CD4-positive, alpha-beta T cell treated with Interleukin-12 subunit alpha and Interleukin-12 subunit beta, for 1 hour (primary cell): Measurements from ENCODE around the gene PPARG.

Experiments used
- DNase-seq: peaks from one replicate; pipeline ENCODE4 v3.0.0-alpha.2; 2020

PPARG gene

GRCh38 chr3:12345584-12346494, 57.0 kb downstream of the PPARG start:
- DNase-seq: no peak

DNA sequence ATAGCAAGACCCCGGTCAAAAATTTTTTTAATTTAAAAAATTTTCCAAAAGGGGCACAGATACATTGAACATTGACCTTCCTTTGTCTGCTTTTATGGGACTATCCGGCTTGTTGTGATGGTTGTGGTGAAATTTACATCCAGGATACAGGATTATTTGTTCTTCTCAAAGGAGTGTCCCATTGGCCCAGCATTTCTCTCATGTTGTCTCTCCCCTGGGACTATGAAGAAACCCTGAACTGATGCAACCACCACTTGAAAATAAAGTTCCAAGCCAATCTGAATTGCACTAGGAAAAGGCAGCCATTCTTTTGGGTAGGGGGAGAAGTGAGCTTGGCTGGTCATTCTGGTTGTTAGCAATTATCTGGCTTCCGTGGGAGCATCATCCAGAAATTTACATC, 58.4 kb downstream of the PPARG start:
- DNase-seq: no peak

DNA sequence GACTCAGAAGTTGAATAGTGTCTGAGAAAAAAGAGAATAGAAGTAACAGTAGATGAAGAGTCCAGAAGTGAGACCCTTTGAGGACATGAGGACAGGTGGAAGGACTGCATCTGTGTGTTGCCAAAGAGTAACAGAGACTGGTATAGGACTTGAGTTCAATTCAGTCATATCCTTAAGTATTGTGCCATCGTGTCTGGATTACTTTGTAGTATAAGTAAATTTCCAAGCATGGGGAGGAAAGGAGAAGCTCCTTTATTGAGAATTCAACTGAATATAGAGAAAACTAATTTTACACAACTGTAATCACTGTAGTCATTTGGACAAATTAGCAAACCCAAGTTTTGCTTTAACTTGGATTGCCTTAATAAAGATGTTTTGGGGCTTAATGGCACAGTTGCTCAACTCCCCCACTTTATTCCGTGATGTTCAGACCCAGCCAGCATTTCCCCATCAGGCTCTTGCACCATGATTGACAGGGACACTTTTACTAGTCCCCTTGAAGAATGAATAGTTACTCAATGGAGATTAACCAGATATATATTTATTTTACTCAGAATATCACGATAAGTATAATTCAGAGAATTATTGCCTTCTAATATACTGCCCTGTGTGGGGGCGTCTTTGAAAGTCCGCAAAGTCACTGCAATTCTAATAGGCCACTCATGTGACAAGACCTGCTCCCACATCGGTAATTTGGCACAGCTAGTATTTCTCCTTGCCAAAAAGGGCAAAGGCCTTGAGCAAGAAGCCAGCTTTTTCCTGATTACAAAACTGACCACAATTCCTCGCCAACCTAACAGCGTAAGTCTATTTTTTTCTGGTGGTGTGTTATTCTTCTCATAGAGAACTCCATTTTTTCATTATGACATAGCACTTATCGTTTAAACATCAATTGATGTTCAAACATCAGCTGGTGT, 61.3 kb downstream of the PPARG start:
- DNase-seq: no peak

GRCh38 chr3:12351145-12351544, 62.3 kb downstream of the PPARG start:
- no peak for DNase-seq

- DNase-seq: no peak
Measured at GRCh38 chr3:12352253-12352652, 63.4 kb downstream of the PPARG start.

GRCh38 chr3:12352755-12353154, 63.9 kb downstream of the PPARG start:
- no peak for DNase-seq

DNA sequence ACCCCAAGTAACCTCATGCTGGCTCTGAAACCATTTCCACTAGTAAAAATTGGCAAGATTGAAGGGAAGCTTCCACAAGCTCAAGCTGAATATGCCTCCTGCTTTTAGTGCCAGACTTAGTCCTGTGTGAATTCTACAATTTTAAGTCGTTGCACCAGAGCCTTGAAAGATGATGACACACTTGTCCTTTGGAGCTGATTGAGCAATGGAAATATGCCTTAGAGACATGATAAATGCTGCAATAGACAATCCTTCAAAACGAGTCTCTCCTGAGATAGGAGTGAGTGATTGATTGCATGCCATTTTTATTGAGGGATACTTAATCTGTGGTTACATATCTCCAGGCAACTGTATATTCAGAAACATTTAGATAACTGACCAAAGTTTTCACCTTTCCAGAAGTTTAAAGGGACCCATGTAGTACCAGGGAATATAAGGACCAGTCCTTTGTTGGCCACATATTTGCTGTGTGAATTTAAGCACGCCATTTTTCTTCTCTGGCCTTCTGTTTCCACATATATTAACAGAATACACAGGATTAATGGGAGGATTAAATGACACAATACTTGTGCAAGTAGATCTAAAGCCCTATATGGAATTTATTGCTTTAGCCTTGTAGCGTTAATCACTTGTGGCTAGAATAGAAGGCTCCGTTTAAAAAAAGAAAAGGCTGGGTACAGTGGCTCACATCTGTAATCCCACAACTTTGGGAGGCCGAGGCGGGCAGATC, 65.1 kb downstream of the PPARG start:
- DNase-seq: no peak

GRCh38 chr3:12356175-12356574, 67.3 kb downstream of the PPARG start:
- DNase-seq: no peak

DNA sequence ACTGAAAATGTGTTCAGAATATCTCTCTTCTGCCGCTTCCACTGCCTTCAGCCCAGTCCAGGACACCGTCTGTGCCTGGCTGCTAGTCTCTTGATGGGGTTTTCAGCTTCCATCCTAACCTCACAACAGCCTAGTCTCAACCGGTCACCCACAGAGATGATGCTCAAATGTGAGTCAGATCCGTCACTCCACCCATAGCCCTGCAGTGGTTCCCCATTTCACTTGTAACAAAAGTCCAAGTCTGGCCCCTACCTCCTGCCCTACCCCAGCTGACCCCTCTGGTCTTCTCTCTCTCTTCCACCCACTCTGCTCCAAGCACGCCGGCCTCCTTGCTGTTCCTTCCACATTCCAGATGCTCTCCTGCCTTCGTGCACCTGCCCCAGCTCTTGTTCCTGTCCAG, 68.1 kb downstream of the PPARG start:
- no peak for DNase-seq

- DNase-seq: no peak
Measured at GRCh38 chr3:12357456-12357855, 68.6 kb downstream of the PPARG start.

DNA sequence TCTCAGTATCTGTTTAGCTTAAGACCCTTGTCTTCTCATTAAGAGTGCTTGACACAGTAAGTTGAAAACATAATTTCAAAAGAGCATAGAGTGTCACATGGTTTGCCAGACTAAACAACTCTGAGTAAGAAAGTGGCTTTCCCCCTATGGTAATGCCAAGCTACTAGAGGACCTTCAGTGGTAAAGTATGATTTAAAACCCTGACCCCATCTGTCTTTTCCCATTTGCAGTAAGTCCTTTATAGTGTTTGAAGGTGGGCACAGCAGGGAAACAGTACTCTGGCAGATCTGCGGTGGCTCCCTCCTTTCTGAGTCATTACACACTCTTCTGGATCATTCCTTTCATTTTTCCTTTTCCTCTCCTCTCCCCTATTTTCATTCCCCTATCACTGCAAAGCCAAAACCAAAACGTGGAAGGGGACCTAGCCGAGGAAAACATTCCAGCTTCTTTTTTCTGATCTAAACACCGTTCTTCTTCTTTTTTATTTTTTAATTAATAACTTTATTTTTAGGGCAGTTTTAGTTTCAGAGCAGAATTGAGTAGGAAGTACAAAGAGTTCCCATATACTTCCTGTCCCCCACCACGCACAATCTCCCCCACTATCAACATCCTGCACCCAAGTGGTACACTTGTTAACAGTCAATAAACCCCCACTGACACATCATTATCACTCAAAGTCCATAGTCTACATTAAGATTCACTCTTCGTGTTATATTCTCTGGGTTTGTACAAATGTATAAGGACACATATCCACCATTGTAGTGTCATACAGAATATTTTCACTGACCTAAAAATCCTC, 74.7 kb downstream of the PPARG start:
- DNase-seq: no peak

- no peak for DNase-seq
Measured at GRCh38 chr3:12367346-12367745, 78.5 kb downstream of the PPARG start.

GRCh38 chr3:12369029-12369428, 80.2 kb downstream of the PPARG start:
- DNase-seq: no peak

- no peak for DNase-seq
Measured at GRCh38 chr3:12369598-12369997, 80.7 kb downstream of the PPARG start.

DNA sequence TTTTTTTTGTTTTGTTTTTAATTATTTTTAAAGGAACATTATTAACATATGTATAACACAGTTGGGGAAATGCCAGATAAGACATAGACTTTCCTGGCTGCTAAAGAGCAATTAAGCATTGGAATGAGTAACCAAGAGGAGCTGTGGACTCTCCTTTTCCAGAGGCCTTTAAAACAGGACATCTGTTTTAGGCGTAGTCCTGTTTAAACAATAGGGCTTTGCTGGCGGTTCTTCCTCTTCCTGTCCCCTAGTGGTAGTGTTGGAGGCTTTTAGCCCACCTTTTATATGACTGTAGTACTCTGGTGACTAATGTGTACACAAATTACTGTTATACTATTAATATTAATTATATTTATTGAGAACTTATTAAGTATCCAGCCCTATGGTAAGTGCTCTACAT, 81.9 kb downstream of the PPARG start:
- DNase-seq: no peak

GRCh38 chr3:12371525-12372140, 82.8 kb downstream of the PPARG start:
- DNase-seq: no peak

- no peak for DNase-seq
Measured at GRCh38 chr3:12372741-12373280, 83.9 kb downstream of the PPARG start.

- DNase-seq: no peak
Measured at GRCh38 chr3:12375572-12375971, 86.7 kb downstream of the PPARG start.

- DNase-seq: no peak
Measured at GRCh38 chr3:12379640-12380429, 91.0 kb downstream of the PPARG start.

- no peak for DNase-seq
Measured at GRCh38 chr3:12380461-12380860, 91.6 kb downstream of the PPARG start.

GRCh38 chr3:12381199-12381598, 92.3 kb downstream of the PPARG start:
- no peak for DNase-seq
